Measurements from ENCODE around the gene KIF5A. TPM values are rescaled to one million over a fixed set of nuclear protein-coding genes. Genes with fewer than 3 reads are reported as not detected.
"Not testable (repeated sequence)": the region's sequence is repeated elsewhere in the genome, so short reads cannot be mapped to it uniquely, and the experiment has no call there.

KIF5A gene
- total RNA-seq, 3 donors from 2014 or later (not counting 1 experiment from before 2014, with no cell fraction given), result 0.09 to 0.40 (median 0.16) TPM

DNA sequence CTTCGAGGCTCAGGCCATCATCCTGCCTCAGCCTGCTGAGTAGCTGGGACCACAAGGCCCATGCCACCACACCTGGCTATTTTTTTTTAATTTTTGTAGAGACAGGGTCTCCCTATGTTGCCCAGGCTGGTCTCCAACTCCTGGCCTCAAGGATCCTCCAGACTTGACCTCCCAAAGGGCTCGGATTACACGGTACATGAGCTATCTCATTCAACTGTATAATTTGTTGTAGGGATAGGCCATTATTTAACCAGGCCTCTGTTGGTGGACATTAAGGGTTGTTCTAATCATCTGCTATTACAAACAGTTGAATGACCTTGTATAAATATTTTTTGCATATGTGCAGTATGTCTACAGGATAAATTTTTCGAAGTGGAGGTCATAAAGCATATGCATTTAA is 9.0 kb downstream of the KIF5A start:
- H3K4me1 ChIP-seq (ENCODE audit: control insufficient read depth, insufficient read depth, low read length), result no peaks in the 10 kb centered on the region
- ATAC-seq (no peak), DNase-seq (no peak)
- H3K9me3 ChIP-seq (ENCODE audit: control insufficient read depth, insufficient read depth, low read length), result no peaks in the 10 kb centered on the region
- peaks cover 17 to 22% of the 10 kb centered on the region in 2 donors for H3K27me3 Mint-ChIP-seq (ENCODE audit: low read depth in 2 of 2)
- H3K27ac Mint-ChIP-seq, result no peak overlapping the region
- H3K4me3 ChIP-seq (ENCODE audit: low read length), result no peak overlapping the region
- no peak overlapping the region for H3K27ac ChIP-seq (ENCODE audit: low read length)
- H3K36me3 Mint-ChIP-seq, result no peaks in the 10 kb centered on the region
- peaks cover 3% of the 10 kb centered on the region for H3K27me3 ChIP-seq (ENCODE audit: control insufficient read depth, insufficient read depth, low read length)
- H3K36me3 ChIP-seq (ENCODE audit: control insufficient read depth, insufficient read depth, low read length), result no peaks in the 10 kb centered on the region
- WGBS (ENCODE audit: insufficient coverage), result 96% methylated on average over 4 of the region's 4 CpGs
- intact Hi-C loops (cut with micrococcal nuclease), result no loop called here
- no peaks in the 10 kb centered on the region for H3K4me1 Mint-ChIP-seq
- no peaks in the 10 kb centered on the region for H3K9me3 Mint-ChIP-seq
- H3K4me3 Mint-ChIP-seq, result no peak overlapping the region
- TF ChIP-seq, protein P1, sequence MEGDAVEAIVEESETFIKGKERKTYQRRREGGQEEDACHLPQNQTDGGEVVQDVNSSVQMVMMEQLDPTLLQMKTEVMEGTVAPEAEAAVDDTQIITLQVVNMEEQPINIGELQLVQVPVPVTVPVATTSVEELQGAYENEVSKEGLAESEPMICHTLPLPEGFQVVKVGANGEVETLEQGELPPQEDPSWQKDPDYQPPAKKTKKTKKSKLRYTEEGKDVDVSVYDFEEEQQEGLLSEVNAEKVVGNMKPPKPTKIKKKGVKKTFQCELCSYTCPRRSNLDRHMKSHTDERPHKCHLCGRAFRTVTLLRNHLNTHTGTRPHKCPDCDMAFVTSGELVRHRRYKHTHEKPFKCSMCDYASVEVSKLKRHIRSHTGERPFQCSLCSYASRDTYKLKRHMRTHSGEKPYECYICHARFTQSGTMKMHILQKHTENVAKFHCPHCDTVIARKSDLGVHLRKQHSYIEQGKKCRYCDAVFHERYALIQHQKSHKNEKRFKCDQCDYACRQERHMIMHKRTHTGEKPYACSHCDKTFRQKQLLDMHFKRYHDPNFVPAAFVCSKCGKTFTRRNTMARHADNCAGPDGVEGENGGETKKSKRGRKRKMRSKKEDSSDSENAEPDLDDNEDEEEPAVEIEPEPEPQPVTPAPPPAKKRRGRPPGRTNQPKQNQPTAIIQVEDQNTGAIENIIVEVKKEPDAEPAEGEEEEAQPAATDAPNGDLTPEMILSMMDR (IDR thresholded peaks at IDR 0.05), result no peak

GRCh38 chr12:57560516-57560915 is 10.7 kb downstream of the KIF5A start:
- Mint-ChIP-seq H3K9me3 (no peaks in the 10 kb centered on the region), H3K4me1 (no peaks in the 10 kb centered on the region), H3K27me3 (ENCODE audit: low read depth in 2 of 2) (peaks cover 28 to 29% of the 10 kb centered on the region in 2 donors), H3K4me3 (no peak overlapping the region), H3K36me3 (no peaks in the 10 kb centered on the region), H3K27ac (no peak overlapping the region)
- Histone ChIP-seq H3K4me3 (ENCODE audit: low read length) (no peak overlapping the region), H3K27me3 (ENCODE audit: control insufficient read depth, insufficient read depth, low read length) (peaks cover 3% of the 10 kb centered on the region), H3K9me3 (ENCODE audit: control insufficient read depth, insufficient read depth, low read length) (no peaks in the 10 kb centered on the region), H3K27ac (ENCODE audit: low read length) (no peak overlapping the region), H3K4me1 (ENCODE audit: control insufficient read depth, insufficient read depth, low read length) (no peaks in the 10 kb centered on the region), H3K36me3 (ENCODE audit: control insufficient read depth, insufficient read depth, low read length) (no peaks in the 10 kb centered on the region)
- intact Hi-C loops (cut with micrococcal nuclease), result no loop called here
- TF ChIP-seq, protein P1 (IDR thresholded peaks at IDR 0.05), result no peak
- no peak for DNase-seq
- no peak for ATAC-seq
- WGBS (ENCODE audit: insufficient coverage), result 96% methylated on average over 2 of the region's 2 CpGs

GRCh38 chr12:57561117-57561516 is 11.3 kb downstream of the KIF5A start:
- H3K4me1 Mint-ChIP-seq; H3K36me3 Mint-ChIP-seq; H3K4me3 Mint-ChIP-seq; H3K36me3 ChIP-seq (ENCODE audit: control insufficient read depth, insufficient read depth, low read length); H3K27ac ChIP-seq (ENCODE audit: low read length); ATAC-seq; DNase-seq; H3K9me3 Mint-ChIP-seq; H3K27ac Mint-ChIP-seq; H3K4me1 ChIP-seq (ENCODE audit: control insufficient read depth, insufficient read depth, low read length); intact Hi-C loops (cut with micrococcal nuclease); H3K4me3 ChIP-seq (ENCODE audit: low read length); H3K27me3 ChIP-seq (ENCODE audit: control insufficient read depth, insufficient read depth, low read length); H3K9me3 ChIP-seq (ENCODE audit: control insufficient read depth, insufficient read depth, low read length): not testable (repeated sequence)
- peaks cover 28 to 29% of the 10 kb centered on the region in 2 donors for H3K27me3 Mint-ChIP-seq (ENCODE audit: low read depth in 2 of 2)
- 67% methylated on average over 1 of the region's 1 CpG for WGBS (ENCODE audit: insufficient coverage)

GRCh38 chr12:57563358-57563757 is 13.5 kb downstream of the KIF5A start:
- intact Hi-C loops (cut with micrococcal nuclease), result no loop called here
- Mint-ChIP-seq H3K36me3 (no peaks in the 10 kb centered on the region), H3K4me1 (no peaks in the 10 kb centered on the region), H3K4me3 (no peak overlapping the region), H3K9me3 (no peaks in the 10 kb centered on the region), H3K27ac (no peak overlapping the region), H3K27me3 (ENCODE audit: low read depth in 2 of 2) (peaks cover 25 to 28% of the 10 kb centered on the region in 2 donors)
- Histone ChIP-seq H3K4me1 (ENCODE audit: control insufficient read depth, insufficient read depth, low read length) (no peaks in the 10 kb centered on the region), H3K36me3 (ENCODE audit: control insufficient read depth, insufficient read depth, low read length) (no peaks in the 10 kb centered on the region), H3K27me3 (ENCODE audit: control insufficient read depth, insufficient read depth, low read length) (peaks cover 3% of the 10 kb centered on the region), H3K9me3 (ENCODE audit: control insufficient read depth, insufficient read depth, low read length) (no peaks in the 10 kb centered on the region), H3K27ac (ENCODE audit: low read length) (no peak overlapping the region), H3K4me3 (ENCODE audit: low read length) (no peak overlapping the region)
- TF ChIP-seq, protein P1 (IDR thresholded peaks at IDR 0.05), result no peak
- ATAC-seq, result no peak
- 27% methylated on average over 4 of the region's 4 CpGs for WGBS (ENCODE audit: insufficient coverage)
- DNase-seq, result no peak
